PFSK-1 (cell line): Measurements from ENCODE around the gene DOCK1.

Experiments used
- SIN3A ChIP-seq: IDR thresholded peaks from 2 replicates; pipeline ENCODE4 v1.6.1; 2012; ENCODE audit warnings: mild to moderate bottlenecking, low read length, moderate library complexity, borderline replicate concordance; ENCODE audit not compliant: insufficient read depth
- TAF1 ChIP-seq: IDR thresholded peaks from 2 replicates; pipeline ENCODE4 v1.6.1; 2012; ENCODE audit warnings: low read length, control low read depth, borderline replicate concordance; ENCODE audit not compliant: insufficient read depth

DNA sequence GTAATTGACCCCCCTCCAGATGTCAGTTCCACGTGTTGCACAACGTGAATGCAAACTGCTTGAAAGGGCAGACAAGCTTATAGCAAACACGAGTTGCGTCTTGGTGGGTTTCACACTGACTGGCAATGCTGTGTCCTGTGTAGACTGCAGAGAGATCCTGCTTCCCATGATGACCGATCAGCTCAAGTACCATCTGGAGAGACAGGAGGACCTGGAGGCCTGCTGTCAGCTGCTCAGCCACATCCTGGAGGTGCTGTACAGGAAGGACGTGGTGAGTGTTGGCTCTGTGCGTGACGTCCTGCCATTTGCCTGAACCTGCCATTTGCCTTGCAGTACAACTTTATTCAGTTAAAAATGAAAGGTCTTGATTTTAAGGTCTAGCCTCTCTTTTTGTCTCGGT, 220.1 kb downstream of the DOCK1 start:
- TF ChIP-seq TAF1: no peak
- TF ChIP-seq SIN3A: no peak
